SKM-1 (cell line): ENCODE results near the gene GJD2.

Source experiments
- DNase-seq: peaks from one replicate; lab custom pipeline; 2025; ENCODE audit not compliant: unreplicated experiment; lab: John Stamatoyannopoulos, UW

GJD2 gene

DNA sequence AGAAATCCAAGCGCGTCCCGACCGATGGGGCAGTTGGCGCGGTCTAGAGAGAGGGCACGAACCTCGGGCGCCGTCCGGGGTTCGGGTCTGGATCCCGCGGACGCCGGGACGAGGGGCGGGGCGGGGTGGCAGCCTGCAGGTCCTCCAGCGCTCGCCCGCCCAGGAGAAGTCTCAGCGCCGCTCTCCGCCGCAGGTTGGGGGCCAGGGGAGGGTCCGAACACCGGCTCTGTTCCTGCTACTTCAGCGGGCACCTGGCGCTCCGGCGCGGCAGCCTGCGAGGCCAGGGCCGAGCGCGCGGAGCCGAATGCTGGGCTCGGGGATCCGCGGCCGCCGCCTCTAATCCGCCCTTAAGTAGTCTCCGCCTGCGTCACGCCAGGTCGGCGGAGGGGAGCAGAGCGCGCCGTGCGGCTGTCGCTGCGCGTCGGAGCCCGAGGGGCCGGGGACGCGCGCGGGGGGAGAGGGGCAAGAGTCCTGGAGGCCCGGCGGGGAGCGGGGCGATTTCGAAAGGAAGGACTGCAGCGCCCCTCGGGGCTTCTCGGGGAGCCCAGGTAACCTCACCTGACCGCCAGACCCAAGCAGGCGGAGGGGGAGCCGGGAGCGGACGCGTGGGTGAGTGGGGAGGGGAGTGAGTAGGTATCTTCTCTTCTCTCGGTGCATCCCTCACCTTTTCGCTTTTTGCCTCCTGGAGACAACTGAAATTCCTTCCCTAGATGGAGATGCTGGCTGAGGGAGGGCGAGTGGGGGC lies at the start of gene GJD2:
Gene GJD2, minus strand, starts transcription at position 325 of the 745 bp plus-strand sequence. CDS start 510 bp downstream, outside the sequence.
- DNase-seq, result no peak

DNA sequence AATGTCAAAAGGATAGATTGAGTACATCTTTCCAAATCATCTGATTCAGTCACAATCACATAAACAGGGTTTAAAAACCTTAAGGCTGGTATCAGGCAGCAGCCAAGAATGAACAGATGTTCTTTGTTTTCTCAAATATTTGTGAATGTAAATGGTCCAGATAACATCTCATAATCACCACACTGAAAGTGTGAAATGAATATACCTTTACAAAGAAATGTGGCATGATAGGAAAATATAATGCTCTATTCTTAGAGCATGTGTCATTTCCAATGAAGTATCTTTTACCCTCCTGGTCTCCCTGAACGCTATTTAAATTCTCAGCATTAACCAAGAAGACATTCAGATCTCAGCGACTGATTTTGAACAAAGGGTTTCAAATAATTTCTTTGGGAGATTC lies 49.3 kb upstream of the GJD2 start:
- no peak for DNase-seq

DNA sequence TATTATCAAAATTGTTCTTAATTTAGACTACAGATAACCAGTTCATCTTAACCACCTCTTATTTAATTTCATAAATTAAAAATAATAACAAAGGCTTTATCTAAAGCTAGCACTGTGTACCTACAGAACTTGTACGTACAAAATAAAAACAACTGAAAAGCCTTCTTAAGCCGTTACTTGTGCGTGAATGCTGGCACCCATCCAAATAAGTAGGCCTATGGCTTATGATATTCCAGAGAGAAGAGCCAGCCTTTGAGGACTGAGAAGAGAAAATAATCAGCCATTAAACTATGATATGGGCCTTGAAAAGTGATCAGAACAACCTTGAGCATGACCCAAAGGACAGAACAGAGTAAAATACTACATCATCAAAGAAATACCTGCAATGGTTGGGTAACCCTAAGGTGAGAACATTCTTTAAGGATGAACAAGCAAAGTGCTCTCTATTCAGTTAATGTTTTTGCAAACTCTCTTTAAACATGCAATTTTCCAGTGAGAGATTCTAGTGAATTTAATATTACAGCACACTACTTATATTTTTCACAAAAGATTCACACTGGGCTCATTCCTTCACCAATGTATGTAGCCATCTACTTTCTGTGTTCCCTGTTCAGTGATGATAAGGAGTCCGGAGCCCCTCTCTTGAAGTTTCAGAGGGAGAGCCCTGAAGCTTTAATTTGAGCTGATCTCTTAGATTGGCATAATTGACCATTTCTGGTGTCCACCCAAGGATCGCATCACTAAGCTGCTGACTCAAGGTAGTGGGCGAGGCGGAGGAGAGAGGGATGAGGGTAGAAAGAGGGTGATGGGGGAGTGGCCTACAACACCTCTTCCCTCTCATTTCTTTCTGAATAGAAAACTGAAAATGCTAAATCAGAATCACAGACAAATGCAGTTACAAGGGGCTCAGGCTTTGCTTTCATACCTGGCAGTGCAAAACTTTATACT lies 48.3 kb upstream of the GJD2 start:
- DNase-seq, result no peak

DNA sequence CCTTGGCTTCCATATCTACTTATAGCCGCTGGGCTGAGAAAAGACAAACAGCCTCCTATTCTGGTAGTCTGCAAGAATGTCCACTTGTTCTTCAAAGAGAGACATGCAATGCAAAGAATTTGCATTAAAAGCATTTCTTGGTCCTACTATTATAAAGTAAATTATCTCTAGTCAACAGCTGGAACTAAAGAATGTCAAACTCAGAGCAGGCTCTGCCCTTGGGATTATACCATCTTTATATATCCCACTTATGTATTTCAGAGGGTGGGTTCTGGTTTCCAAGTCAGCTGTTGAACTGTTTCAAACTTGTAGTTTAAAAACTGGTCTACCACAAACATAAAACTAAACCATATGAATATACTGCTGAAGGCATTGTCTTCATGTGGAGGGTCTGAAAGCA lies 47.6 kb upstream of the GJD2 start:
- no peak for DNase-seq

DNA sequence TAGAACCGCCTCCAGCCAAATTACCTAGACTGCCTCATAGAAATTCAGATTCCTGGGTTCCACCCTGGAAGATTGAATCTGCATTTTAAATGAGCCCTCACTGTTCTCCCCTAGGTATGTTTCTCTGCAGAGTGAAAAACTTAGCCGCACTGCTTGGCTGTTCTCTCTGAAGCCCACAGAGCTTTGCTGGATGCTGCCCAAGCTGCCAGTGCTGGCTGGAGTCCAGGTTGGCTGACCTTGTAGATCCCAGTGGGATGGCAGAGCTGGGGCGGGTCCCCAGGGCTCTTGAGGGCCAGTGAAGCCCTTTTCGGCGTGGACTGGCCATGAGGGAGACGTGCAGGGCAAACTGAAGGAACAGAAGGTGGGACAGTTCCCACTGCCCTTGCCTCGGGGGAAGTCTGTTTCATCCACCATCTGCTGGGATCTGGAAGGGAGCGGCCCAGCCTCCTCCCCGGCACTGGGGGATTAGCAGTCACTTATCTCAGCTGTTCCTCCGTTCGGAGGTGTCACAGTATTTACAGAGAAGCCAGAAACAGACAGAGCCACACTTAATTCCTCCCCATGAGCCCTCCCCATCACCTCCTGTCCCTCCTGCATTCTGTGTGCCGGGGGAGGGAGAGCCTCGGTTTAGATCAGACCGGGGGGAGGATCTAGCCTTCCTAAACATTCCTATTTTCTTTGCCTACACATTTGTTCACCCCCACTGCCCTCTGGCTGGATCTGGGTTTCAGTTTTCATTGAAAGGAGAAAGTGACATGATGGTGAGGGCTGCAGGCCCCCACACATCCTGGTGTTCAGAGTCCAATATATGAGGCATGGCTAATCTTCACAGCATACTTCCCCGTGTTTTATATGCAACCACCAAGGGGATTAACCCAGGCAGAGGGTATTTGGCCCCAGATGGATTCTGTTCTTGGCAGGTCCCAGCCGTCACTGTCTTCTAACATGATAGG lies 44.6 kb upstream of the GJD2 start:
- DNase-seq, result no peak

DNA sequence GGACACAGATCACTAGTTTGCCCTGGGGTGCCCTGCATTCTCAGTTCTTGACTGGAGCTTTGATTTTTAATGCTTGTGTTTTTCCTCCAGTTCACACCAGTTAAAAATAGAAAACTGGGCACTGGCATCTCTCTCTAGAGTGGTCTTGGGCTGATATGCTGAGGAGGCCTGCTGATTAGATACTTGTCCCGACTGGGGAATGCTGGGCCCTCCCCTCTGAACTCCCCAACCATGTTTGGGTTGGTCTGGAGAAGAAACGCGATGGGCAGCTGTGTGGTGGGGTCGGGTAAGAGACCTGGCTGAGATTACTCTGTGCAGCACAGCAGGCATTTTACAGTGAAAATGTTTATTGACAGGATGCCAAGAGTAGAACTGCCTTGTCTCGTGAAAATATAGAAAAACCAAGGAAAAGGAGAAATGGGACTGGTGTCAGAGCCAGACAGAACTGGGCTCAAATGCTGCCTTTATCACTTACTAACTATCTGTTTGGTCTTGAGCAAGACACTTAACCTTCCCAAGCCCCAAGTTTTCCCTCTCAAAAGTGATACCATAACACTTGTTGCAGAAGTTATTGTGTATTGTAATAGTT lies 42.1 kb upstream of the GJD2 start:
- DNase-seq, result no peak

DNA sequence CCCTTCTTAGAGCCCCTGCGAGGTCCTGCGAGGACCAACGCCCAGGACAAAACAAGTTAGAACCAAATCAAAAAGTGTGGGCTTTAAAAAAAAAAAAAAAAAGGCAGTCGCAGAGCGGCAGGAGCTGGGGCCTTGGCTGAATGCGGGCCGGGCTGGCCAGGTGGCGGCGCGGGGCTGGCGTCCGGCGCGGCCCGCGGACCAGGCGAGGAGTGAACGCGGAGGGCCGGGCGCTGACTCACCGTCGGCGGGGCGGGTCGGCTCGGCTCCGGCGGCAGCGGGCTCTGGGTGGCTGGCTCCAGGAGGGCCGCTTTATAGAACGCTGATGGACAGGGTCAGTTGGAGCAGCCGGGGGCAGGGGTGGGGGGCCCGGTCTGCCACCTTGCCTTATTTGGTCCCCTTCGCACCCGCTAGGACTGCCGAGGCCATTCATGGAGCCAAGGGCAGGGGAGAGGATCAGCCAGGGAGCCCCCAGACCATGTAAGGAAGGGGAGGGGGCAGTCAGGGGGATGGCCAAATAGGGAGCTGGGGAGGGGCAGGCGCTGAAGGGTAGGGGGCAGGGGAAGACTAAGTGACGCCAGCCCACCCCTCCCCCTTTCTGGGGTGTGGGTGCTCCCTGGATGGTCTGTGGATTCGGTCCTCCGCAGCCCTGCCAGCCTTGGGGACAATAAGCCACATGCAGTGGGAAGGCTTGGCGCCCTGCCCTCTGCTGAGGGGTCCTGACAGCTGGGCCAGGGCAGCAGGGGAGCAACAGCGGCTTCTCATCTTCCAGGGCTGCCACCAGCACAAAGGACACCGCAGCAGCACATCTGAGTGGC lies 40.7 kb upstream of the GJD2 start, which contains the start of gene ACTC1:
Gene ACTC1, minus strand, starts transcription at position 283 of the 815 bp plus-strand sequence. CDS start 741 bp downstream, outside the sequence.
- no peak for DNase-seq

DNA sequence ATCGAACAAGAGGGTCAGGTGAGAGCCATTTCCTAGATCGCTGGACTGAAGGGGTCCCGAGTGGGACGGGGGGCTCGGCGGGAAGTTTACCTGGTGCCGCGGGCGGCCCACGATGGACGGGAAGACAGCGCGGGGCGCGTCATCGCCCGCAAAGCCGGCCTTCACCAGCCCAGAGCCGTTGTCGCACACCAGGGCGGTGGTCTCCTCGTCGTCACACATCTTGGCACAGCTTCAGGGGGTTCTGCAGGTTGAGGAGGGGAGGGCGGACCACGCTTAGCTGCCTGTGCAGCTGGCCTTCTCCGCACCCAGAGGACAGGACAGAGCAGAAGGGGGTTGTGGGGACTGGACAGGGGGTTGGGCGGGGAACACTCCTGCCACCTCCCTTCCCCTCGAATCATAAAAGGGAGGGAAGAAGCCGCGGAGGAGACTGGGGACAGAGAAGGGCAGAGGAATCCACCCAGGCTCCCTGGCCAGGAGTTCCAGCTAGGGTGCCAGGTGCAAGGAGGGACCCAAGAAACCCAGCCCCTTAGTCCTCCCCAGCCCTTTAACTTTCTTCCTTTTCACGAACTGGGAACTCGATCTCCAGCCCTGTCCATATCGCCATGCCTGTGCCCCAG lies 39.9 kb upstream of the GJD2 start:
- no peak for DNase-seq

DNA sequence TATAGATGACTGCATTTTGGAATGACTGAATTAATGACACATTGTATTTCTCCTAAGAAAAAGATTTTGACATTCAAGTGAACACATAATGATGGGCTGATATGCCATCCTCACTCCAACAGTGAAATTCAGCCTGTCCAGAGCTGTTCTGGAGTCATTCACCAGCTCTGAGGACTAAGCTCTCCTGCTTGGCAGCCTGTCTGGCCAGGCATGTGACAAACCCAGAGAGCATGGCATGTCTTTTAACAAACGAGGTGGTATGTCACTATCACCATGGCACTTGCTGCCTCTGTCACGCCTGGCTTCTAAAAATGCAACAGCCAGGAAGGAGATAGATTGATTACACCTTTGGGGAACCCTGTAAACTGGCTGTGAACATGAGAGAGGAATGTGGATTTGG lies 39.1 kb upstream of the GJD2 start:
- DNase-seq, result no peak

DNA sequence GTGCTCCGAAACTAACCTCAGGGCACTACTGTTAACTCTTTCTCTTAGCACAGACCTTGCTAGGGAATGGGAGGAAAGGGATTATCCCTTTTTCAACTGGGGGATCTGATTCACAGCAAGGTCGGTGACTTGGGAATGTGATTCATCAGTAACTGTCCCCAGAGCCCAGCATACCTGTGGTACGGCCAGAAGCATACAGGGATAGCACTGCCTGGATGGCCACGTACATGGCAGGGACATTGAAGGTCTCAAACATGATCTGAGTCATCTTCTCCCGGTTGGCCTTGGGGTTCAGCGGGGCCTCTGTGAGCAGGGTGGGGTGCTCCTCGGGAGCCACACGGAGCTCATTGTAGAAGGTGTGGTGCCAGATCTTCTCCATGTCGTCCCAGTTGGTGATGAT lies 38.3 kb upstream of the GJD2 start:
- DNase-seq, result no peak

DNA sequence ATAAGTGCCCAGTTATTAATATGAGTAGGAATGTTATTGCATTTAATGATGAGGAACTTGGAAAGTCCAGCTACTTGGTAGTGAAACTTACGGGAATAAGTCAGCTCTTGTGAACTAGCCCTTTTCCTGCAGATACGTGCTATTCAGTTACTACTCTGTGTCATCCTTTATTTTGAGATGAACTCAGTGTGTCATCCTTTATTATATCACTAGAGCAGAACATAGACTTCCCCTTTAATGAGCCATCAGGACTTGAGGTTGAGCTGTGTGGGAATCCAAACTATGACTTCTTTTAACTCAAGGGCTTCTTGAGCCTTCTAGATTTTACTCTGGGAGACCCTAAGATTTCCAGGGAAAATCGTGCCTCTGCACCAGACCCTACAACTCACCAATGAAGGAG lies 36.9 kb upstream of the GJD2 start:
- no peak for DNase-seq

DNA sequence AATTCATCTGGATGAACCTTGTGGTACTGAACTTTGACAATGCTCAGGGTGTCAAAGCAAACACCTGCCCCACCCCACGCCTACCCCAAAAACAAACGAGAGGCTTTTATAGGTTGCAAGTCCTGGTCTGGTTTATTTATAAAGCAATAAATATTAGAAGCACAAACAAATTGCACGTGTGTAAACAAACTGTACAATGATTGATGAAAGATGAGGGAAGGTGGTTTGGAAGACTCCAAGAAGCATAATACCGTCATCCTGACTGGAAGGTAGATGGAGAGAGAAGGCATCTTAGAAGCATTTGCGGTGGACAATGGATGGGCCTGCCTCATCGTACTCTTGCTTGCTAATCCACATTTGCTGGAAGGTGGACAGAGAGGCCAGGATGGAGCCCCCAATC lies 35.3 kb upstream of the GJD2 start:
- no peak for DNase-seq

DNA sequence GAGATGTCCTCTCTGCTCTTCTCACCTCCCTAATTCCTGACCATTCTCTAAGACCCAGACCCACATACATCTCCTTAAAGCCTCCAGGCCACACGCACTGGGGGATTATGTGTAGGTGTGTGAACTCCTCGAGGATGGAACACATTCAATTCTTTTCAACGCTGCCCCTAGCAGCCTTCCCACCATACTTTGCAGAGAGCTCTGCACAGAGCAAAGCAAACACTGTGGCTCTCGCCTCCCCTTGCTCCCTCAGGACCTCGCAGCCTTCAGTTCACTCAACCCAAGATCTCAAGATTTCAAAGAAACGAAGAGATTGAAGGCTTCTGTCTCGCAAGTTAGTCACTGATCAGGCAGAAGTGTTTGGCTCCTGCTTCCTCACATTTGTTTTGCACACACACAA lies 34.5 kb upstream of the GJD2 start:
- DNase-seq, result no peak

DNA sequence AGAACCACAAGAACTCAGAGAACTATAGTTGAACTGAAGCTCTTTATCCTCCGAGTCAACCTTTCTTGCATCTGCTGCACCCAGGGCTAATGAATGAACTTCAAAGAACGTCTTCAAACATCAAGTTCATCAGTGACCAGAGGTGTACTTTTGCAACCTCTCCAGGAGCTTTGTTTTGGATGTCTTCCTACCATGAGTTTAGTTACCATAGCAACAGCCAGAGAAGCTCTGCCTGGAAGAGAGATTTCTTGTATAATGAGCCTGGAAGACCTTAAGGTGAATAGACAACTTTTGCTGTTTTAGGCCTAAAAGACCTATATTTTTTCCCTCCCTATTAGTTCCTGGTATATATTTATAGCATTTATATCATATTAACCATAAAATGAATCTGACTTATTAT lies 31.4 kb upstream of the GJD2 start:
- DNase-seq, result no peak

DNA sequence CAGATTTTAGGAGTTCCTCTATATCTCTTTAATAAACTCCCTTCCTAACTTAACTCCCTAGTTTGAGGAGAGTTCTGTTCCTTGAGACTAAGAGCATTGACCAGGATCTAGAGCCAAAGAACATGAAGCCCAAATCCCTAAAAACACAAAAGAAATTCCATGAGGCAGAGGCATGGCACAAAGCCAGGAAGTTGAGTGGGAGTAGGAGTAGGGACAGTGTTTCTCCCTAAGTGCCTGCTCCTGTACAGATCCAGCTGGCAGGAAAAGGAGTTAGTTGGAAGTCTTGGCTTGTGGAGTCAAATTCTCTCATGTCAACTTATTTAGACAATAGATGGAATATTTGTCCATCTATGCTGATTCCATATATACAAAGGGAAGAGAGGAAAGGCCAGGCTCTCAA lies 29.2 kb upstream of the GJD2 start:
- no peak for DNase-seq

DNA sequence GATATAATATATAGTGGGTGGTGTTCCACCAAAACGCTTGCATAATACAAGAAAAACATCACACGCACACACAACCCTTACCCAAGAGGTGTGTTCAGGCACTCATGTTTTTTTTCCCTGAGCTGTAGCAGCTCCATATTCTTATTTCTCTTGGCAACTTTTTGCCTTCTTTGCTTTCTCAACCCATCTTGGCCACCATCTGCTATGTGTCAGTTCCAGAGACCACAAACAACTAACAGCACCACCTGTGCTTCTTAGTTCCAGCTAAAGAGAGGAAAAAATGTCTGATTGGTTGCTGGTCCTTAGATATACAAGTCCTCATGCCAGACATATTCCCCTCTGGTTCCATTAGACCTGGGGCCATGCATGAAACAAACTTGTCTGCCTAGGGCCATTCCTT lies 28.6 kb upstream of the GJD2 start:
- no peak for DNase-seq

DNA sequence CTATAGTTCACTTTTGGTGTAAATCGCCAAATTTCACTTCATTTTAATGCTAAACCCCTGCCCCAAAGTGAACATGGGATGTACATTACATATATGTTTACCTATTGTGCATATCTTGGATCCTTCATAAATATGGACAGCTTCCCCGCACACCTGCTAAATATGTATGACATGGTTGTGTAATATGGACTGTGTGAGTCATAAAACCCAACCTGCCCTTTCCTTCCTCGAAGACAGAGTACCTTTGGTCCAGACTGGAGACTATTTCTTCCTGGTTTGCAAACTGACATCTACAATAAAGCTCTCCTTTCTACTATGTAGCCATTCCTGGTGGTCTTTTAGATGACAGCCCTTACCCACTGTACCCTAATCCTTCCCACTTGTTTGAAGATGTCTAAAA lies 28.1 kb upstream of the GJD2 start:
- DNase-seq, result no peak

DNA sequence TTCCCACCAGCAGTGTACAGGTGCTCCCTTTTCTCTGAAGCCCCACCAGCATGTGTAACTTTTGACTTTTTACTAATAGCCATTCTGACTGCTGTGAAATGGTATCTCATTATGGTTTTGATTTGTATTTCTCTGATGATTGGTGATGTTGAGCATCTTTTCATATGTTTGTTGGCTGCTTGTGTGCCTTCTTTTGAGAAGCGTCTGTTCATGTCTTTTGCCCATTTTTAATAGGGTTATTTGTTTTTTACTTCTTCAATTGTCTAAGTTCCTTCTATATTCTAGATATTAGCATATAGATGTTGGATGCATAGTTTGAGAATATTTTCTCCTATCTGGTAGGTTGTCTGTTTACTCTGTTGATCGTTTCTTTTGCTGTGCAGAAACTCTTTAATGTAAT lies 25.9 kb upstream of the GJD2 start:
- no peak for DNase-seq

DNA sequence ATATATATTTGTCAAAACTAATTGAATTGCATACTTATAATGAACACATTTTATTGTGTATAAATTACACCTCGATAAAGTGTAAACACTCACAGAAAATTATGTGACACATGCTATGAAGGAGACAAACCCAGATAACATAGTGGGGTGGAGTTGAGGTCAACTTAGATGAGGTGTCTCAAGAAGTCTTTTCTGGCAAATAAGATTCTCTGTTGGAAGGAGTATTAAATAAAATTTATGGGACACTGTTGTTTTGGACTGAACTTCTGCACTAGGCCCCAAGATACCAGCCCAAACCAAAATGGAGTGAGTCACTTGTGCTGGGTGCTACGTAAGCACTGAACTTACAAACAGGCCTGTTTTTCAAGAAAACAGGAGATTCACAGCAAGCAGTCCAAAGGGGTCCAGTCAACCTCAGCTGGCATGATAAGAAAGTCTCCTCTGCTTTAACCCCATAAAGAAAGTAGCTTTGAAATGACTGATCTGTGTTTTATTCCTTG lies 21.9 kb upstream of the GJD2 start:
- DNase-seq, result no peak
